CD4-positive, alpha-beta T cell (primary cell): ENCODE measurements around the gene GABRA5. TPM values are rescaled to one million over a fixed set of nuclear protein-coding genes. Genes with fewer than 3 reads are reported as not detected.

Experiments
- ATAC-seq: fragments of 200-7000 bp; cut with Tn5 transposase; one replicate; pipeline ENCODE4 v1.10.0; 2022; ENCODE audit warnings: mild to moderate bottlenecking; ENCODE audit not compliant: poor library complexity
- CTCF ChIA-PET: fragments of 350-600 bp; sonication (Branson Sonifier 250); formaldehyde crosslinking; loops from one replicate; lab custom pipeline; 2021; ENCODE audit warnings: antibody characterized with exemption, inconsistent platforms; lab: Charles Lee
- POLR2A ChIA-PET: fragments of 350-600 bp; sonication (Branson Sonifier 250); formaldehyde crosslinking; loops from one replicate; lab custom pipeline; 2021; ENCODE audit warnings: antibody characterized with exemption, inconsistent platforms; lab: Charles Lee
- DNase-seq, 14 experiments: peaks; one replicate each; pipeline ENCODE4 v3.0.0-alpha.2; 2013 to 2020; ENCODE audit warnings: mixed read lengths in 2 of 14
- H3K27ac ChIP-seq, 2 donors: one replicate each; pipeline versions ENCODE4 v1.5.1 to v1.7.0; 2013; ENCODE audit warnings: low read length in 2 of 2, low read depth in 1 of 2, mild to moderate bottlenecking in 1 of 2
- H3K27me3 ChIP-seq, 2 experiments: 1 replicate in 1 of 2; 2 replicates in 1 of 2; pipeline versions ENCODE4 v1.6.1 to v1.7.0; 2013; ENCODE audit warnings: low read length in 2 of 2, control low read depth in 1 of 2, mild to moderate bottlenecking in 1 of 2, moderate library complexity in 1 of 2; ENCODE audit not compliant: insufficient read depth in 2 of 2, control insufficient read depth in 1 of 2
- H3K36me3 ChIP-seq: one replicate; pipeline ENCODE4 v1.6.1; 2013; ENCODE audit warnings: low read length, control low read depth; ENCODE audit not compliant: insufficient read depth
- H3K4me1 ChIP-seq: one replicate; pipeline ENCODE4 v1.6.1; 2013; ENCODE audit warnings: low read length, control low read depth; ENCODE audit not compliant: insufficient read depth
- H3K4me3 ChIP-seq: one replicate; pipeline ENCODE4 v1.5.1; 2013; ENCODE audit warnings: mild to moderate bottlenecking, low read length, moderate library complexity
- H3K9me3 ChIP-seq, 2 experiments: 1 replicate in 1 of 2; 2 replicates in 1 of 2; pipeline versions ENCODE4 v1.6.1 to v1.7.0; 2013; ENCODE audit warnings: low read length in 2 of 2, mild to moderate bottlenecking in 2 of 2, control low read depth in 1 of 2, moderate library complexity in 1 of 2; ENCODE audit not compliant: control insufficient read depth in 1 of 2, insufficient read depth in 1 of 2
- H3K27ac Mint-ChIP-seq: one replicate; pipeline ENCODE4 v1.8.0; 2020; ENCODE audit warnings: mixed read lengths
- H3K27me3 Mint-ChIP-seq: one replicate; pipeline ENCODE4 v1.8.0; 2021; ENCODE audit warnings: mixed read lengths
- H3K36me3 Mint-ChIP-seq: one replicate; pipeline ENCODE4 v1.8.0; 2021; ENCODE audit warnings: low read depth, mixed read lengths
- H3K4me1 Mint-ChIP-seq: one replicate; pipeline ENCODE4 v1.8.0; 2021; ENCODE audit warnings: low read depth, mixed read lengths
- H3K4me3 Mint-ChIP-seq: one replicate; pipeline ENCODE4 v1.8.0; 2020; ENCODE audit warnings: mild to moderate bottlenecking, mixed read lengths
- H3K9me3 Mint-ChIP-seq: one replicate; pipeline ENCODE4 v1.8.0; 2020; ENCODE audit warnings: mixed read lengths
- CTCF ChIP-seq: fragments of 200-600 bp; IDR thresholded peaks from one replicate; pipeline ENCODE4 v1.8.0; 2022; ENCODE audit warnings: antibody characterized with exemption, mild to moderate bottlenecking
- intact Hi-C, 2 experiments: fragments of 100-400 bp; cut with DNase I in 1 of 2; cut with micrococcal nuclease in 1 of 2; formaldehyde crosslinking; loops; one replicate each; pipeline versions ENCODE4 v1.15.1 to v1.9.0; 2023 to 2025; cut with DNase I, micrococcal nuclease
- total RNA-seq, 174 experiments: library from RNA in 2 of 174; stranded (reverse) in 2 of 174; gene quantifications; one replicate each; pipeline ENCODE4 v1.2.3 and lab custom pipeline; 2021 to 2026

Gene GABRA5
- total RNA-seq, 2 experiments from 2014 or later = not detected

DNA sequence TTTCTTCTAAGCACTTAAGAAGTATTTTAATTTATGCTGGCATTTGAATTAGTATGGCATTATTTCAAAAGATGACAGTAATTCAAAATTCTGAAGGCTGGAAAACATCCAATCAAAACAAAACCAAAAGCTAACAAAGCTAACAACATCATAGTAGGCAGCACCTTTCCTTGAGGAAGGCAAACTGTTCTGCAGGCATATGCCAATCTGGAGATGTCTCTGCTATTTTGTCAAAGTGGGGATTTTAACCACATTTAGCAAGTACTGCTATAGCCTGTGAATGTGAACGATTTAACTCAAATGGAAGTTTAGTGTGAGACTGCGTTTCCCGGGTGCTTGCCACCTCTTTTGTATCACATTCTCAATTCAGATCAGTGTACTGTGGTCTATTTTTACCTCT is 16.7 kb upstream of the GABRA5 start:
- CTCF ChIA-PET = no interaction called here
- ATAC-seq = no peak
- no peaks in the 10 kb centered on the region for H3K4me1 Mint-ChIP-seq

GRCh38 chr15:26852980-26853379 is 13.9 kb upstream of the GABRA5 start:
- CTCF ChIA-PET = no interaction called here

More for the DNA sequence above, 16.7 kb upstream of the GABRA5 start:
- Histone ChIP-seq H3K9me3 (no peaks in the 10 kb centered on the region), H3K4me1 (no peaks in the 10 kb centered on the region), H3K36me3 (no peaks in the 10 kb centered on the region), H3K4me3 (no peak overlapping the region), H3K27ac (no peak overlapping the region), H3K27me3 (no peaks in the 10 kb centered on the region)
- no peak for DNase-seq
- TF ChIP-seq CTCF = no peak
- Mint-ChIP-seq H3K27me3 (no peaks in the 10 kb centered on the region), H3K36me3 (no peaks in the 10 kb centered on the region), H3K27ac (no peak overlapping the region), H3K4me3 (no peak overlapping the region), H3K9me3 (no peaks in the 10 kb centered on the region)
- intact Hi-C loops = no loop called here
- POLR2A ChIA-PET = no interaction called here

GRCh38 chr15:26854435-26854834 is 12.4 kb upstream of the GABRA5 start:
- Mint-ChIP-seq H3K4me1 (no peaks in the 10 kb centered on the region), H3K27ac (no peak overlapping the region), H3K36me3 (no peaks in the 10 kb centered on the region), H3K9me3 (no peaks in the 10 kb centered on the region), H3K4me3 (no peak overlapping the region), H3K27me3 (no peaks in the 10 kb centered on the region)
- Histone ChIP-seq H3K4me1 (no peaks in the 10 kb centered on the region), H3K27me3 (no peaks in the 10 kb centered on the region), H3K27ac (no peak overlapping the region), H3K9me3 (no peaks in the 10 kb centered on the region), H3K36me3 (no peaks in the 10 kb centered on the region), H3K4me3 (no peak overlapping the region)
- DNase-seq (no peak), ATAC-seq (no peak)
- intact Hi-C loops = no loop called here
- CTCF ChIA-PET = no interaction called here
- POLR2A ChIA-PET = no interaction called here
- TF ChIP-seq CTCF = no peak

More at GRCh38 chr15:26852980-26853379, 13.9 kb upstream of the GABRA5 start:
- Histone ChIP-seq H3K36me3 (no peaks in the 10 kb centered on the region), H3K4me3 (no peak overlapping the region), H3K4me1 (no peaks in the 10 kb centered on the region), H3K27ac (no peak overlapping the region), H3K27me3 (no peaks in the 10 kb centered on the region), H3K9me3 (no peaks in the 10 kb centered on the region)
- no peak for TF ChIP-seq CTCF
- POLR2A ChIA-PET = no interaction called here
- no peaks in the 10 kb centered on the region for H3K27me3 Mint-ChIP-seq
- no peak overlapping the region for H3K27ac Mint-ChIP-seq
- H3K4me3 Mint-ChIP-seq = no peak overlapping the region
- no peak for ATAC-seq
- intact Hi-C loops = no loop called here
- DNase-seq = no peak
- no peaks in the 10 kb centered on the region for H3K9me3 Mint-ChIP-seq
- H3K36me3 Mint-ChIP-seq = no peaks in the 10 kb centered on the region
- H3K4me1 Mint-ChIP-seq = no peaks in the 10 kb centered on the region
